Measurements from ENCODE around the gene ALPK3.

The ALPK3 gene

DNA sequence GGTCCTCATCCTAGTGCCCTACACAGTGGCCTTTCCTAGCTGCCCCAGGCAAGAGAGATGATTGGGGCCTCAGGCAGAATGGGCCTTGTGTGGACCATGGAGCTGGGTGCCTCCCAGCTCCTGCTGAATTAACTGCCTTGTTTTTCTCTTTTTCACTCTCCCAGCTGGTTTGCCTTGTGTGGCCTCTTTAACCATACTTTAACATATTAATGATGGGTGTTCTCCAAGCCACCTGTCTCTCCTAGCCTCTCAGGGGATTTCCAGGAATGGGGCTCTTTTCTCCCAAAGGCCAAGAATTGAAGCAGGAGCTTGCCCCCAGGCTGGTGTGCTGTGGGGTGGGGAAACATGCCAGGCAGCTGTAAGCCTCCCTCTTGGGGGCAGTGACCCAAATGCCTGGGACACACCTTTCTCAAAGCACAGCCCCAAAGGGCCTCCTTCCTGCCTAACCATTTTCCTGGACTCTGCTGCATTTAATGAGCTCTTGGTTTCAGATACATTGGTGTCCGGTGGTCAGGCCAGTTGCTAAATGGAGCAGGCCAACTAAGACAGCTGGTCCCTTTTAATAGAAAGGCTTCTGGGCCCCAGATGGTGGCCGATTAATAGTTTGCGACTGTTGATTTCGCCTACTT lies 5.6 kb downstream of the ALPK3 start:
- H3K9me3 ChIP-seq (ENCODE audit: control insufficient read depth, low read length) = no peaks in the 10 kb centered on the region
- H3K79me2 ChIP-seq = peaks cover 4% of the 10 kb centered on the region
- H3K4me3 ChIP-seq (ENCODE audit: low read depth, low read length) = no peak overlapping the region
- H3K27ac ChIP-seq = no peak overlapping the region
- TF ChIP-seq, protein P1, sequence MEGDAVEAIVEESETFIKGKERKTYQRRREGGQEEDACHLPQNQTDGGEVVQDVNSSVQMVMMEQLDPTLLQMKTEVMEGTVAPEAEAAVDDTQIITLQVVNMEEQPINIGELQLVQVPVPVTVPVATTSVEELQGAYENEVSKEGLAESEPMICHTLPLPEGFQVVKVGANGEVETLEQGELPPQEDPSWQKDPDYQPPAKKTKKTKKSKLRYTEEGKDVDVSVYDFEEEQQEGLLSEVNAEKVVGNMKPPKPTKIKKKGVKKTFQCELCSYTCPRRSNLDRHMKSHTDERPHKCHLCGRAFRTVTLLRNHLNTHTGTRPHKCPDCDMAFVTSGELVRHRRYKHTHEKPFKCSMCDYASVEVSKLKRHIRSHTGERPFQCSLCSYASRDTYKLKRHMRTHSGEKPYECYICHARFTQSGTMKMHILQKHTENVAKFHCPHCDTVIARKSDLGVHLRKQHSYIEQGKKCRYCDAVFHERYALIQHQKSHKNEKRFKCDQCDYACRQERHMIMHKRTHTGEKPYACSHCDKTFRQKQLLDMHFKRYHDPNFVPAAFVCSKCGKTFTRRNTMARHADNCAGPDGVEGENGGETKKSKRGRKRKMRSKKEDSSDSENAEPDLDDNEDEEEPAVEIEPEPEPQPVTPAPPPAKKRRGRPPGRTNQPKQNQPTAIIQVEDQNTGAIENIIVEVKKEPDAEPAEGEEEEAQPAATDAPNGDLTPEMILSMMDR (IDR thresholded peaks at IDR 0.05) = no peak
- H3K4me2 ChIP-seq (ENCODE audit: low read length) = no peak overlapping the region
- no peak overlapping the region for H2AFZ ChIP-seq
- no peaks in the 10 kb centered on the region for H3K36me3 ChIP-seq (ENCODE audit: control insufficient read depth, insufficient read depth, low read length)
- H3K9ac ChIP-seq = no peak overlapping the region
- no peaks in the 10 kb centered on the region for H3K27me3 ChIP-seq (ENCODE audit: control insufficient read depth, insufficient read depth, low read length)
- H3K4me1 ChIP-seq = peaks cover 10% of the 10 kb centered on the region

DNA sequence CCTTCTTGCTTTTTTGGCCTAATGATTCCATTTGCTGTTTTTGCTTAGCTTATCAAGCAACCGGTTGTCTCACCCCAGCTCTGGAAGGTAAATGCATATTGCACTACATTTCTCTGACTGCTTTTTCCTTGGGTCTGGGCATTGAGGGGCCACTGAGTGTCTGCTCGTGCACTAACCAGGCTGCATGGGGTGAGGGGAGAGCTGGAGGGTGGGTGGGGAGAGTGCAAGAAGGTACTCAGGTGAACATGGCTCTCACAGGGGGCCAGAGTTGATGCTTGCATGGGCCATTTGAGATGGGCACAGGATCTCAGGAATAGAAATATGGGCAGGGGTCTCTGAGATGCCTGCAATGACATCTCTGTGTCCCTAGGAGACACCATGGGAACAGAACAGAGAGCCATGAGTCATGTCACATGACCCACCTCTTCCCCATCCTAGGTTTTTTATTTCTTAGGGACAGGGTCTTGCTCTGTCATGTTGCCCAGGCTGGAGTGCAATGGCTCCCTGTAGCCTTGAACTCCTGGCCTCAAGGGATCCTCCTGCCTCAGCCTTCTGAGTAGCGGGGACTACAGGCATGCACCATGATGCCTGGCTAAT lies 6.2 kb downstream of the ALPK3 start:
- H3K27me3 ChIP-seq (ENCODE audit: control insufficient read depth, insufficient read depth, low read length) = no peaks in the 10 kb centered on the region
- peaks cover 7% of the 10 kb centered on the region for H3K4me1 ChIP-seq
- no peak overlapping the region for H3K4me3 ChIP-seq (ENCODE audit: low read depth, low read length)
- H3K9ac ChIP-seq = no peak overlapping the region
- no peak overlapping the region for H3K4me2 ChIP-seq (ENCODE audit: low read length)
- no peaks in the 10 kb centered on the region for H3K9me3 ChIP-seq (ENCODE audit: control insufficient read depth, low read length)
- no peaks in the 10 kb centered on the region for H3K36me3 ChIP-seq (ENCODE audit: control insufficient read depth, insufficient read depth, low read length)
- H3K79me2 ChIP-seq = peaks cover 4% of the 10 kb centered on the region
- TF ChIP-seq, protein P1 (IDR thresholded peaks at IDR 0.05) = no peak
- no peak overlapping the region for H2AFZ ChIP-seq
- no peak overlapping the region for H3K27ac ChIP-seq

DNA sequence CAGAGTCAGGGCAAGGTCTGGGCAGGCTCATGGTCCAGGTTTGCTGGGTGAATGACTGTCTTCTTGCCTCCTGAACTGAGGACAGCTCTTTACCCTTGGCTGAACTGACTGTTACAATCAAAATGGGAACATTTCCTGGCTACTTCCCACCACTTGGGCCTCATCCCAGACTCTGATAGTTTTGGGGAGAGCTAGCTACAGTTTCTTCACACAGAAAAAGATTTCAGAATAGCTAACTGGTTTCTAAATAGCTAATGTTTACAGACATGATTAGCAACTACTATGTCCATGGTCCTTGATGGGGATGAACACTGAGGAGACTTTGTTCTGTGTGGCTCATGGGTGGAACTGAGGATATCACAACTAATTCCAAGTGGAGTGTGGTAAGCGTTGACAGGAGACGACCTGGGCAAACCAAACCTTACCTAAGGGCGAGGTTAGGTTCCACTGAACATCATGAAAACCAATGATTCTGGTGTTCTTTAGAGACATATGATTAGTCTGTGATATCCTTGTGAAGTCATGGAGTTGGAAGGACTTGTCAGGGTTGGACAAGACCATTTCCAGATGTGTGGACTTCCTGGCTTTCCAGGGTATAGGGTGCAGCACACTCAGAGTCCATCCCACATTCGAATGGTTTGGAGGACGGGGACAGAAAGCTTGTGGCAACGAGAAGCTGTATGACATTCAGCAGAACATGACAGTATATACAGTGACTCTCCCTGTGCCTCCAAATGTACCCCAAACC lies 7.3 kb downstream of the ALPK3 start:
- Histone ChIP-seq H3K4me2 (ENCODE audit: low read length) (no peak overlapping the region), H2AFZ (no peak overlapping the region), H3K36me3 (ENCODE audit: control insufficient read depth, insufficient read depth, low read length) (no peaks in the 10 kb centered on the region), H3K9ac (no peak overlapping the region), H3K4me3 (ENCODE audit: low read depth, low read length) (no peak overlapping the region), H3K27me3 (ENCODE audit: control insufficient read depth, insufficient read depth, low read length) (no peaks in the 10 kb centered on the region), H3K79me2 (peaks cover 4% of the 10 kb centered on the region), H3K27ac (no peak overlapping the region), H3K4me1 (peaks cover 3% of the 10 kb centered on the region), H3K9me3 (ENCODE audit: control insufficient read depth, low read length) (no peaks in the 10 kb centered on the region)
- TF ChIP-seq, protein P1 (IDR thresholded peaks at IDR 0.05) = no peak

DNA sequence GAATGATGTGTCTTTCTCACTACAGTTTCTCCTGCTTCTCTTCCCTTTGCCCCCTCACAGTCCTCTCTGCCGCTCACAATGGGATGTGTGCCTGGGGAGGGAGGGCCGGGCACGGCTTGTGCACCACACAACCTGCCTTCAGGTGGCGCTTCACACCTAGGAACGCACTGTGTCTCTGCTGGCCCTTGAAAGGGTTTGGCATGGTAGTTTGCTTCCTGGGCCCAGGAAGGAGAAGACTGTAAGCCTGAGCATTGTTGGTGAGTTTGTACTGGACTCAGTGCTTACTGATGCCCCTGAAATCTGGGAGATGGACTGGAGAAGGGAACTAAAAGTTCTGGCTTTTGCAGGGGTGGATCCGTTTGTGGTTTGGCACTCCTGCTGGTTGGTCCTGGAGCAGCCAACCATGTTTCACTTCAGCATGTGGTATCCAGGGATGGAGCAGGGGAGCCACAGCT lies 9.2 kb downstream of the ALPK3 start:
- TF ChIP-seq, protein P1 (IDR thresholded peaks at IDR 0.05) = peak; percentile 39
- Histone ChIP-seq H3K27me3 (ENCODE audit: control insufficient read depth, insufficient read depth, low read length) (no peaks in the 10 kb centered on the region), H3K4me2 (ENCODE audit: low read length) (no peak overlapping the region), H3K9ac (no peak overlapping the region), H3K9me3 (ENCODE audit: control insufficient read depth, low read length) (no peaks in the 10 kb centered on the region), H3K36me3 (ENCODE audit: control insufficient read depth, insufficient read depth, low read length) (no peaks in the 10 kb centered on the region), H2AFZ (no peak overlapping the region), H3K4me3 (ENCODE audit: low read depth, low read length) (no peak overlapping the region), H3K27ac (no peak overlapping the region), H3K4me1 (no peaks in the 10 kb centered on the region), H3K79me2 (peaks cover 4% of the 10 kb centered on the region)
